Neutrophil (primary cell): ENCODE results near the gene FOXJ1.
A peak's percentile ranks its signal among the peaks of the same experiment; 100 is the strongest.

Source experiments
- H3K27ac ChIP-seq: fragments of 200-600 bp; sonication (generic); 2 replicates; pipeline ENCODE4 v1.5.1; 2016; ENCODE audit warnings: mild to moderate bottlenecking, moderate library complexity
- H3K27me3 ChIP-seq: fragments of 200-600 bp; sonication (generic); 2 replicates; pipeline ENCODE4 v1.6.0; 2016; ENCODE audit warnings: mild to moderate bottlenecking
- H3K36me3 ChIP-seq: fragments of 200-600 bp; sonication (generic); 2 replicates; pipeline ENCODE4 v1.5.1; 2017
- H3K4me1 ChIP-seq, 2 experiments: fragments of 200-600 bp in 1 of 2; sonication (generic) in 1 of 2; 1 replicate in 1 of 2; 2 replicates in 1 of 2; pipeline versions ENCODE4 v1.5.1 to v1.6.1; 2013 to 2016; ENCODE audit warnings: low read depth in 1 of 2, low read length in 1 of 2, mild to moderate bottlenecking in 1 of 2, moderate library complexity in 1 of 2; ENCODE audit not compliant: control insufficient read depth in 1 of 2, insufficient read depth in 1 of 2
- H3K4me3 ChIP-seq, 2 experiments: fragments of 200-600 bp in 1 of 2; sonication (generic) in 1 of 2; 1 replicate in 1 of 2; 2 replicates in 1 of 2; pipeline ENCODE4 v1.5.1; 2013 to 2016; ENCODE audit warnings: low read depth in 1 of 2, low read length in 1 of 2, mild to moderate bottlenecking in 1 of 2, moderate library complexity in 1 of 2
- H3K9me3 ChIP-seq: fragments of 200-600 bp; sonication (generic); 2 replicates; pipeline ENCODE4 v1.5.1; 2016
- CTCF ChIP-seq: fragments of 200-600 bp; sonication (generic); IDR thresholded peaks from 2 replicates; pipeline ENCODE4 v1.5.1; 2016; ENCODE audit warnings: antibody characterized with exemption

FOXJ1 gene

GRCh38 chr17:76145231-76146052 lies 4.4 kb upstream of the FOXJ1 start:
- no peak for TF ChIP-seq CTCF
- Histone ChIP-seq H3K4me1 (peaks cover 37 to 42% of the 10 kb centered on the region in 2 experiments), H3K27me3 (peaks cover 28% of the 10 kb centered on the region), H3K4me3 (peak overlapping the region in 1 of 2 experiments; percentile 4), H3K9me3 (no peaks in the 10 kb centered on the region), H3K27ac (peak overlapping the region; percentile 2), H3K36me3 (no peaks in the 10 kb centered on the region)

- no peak overlapping the region for H3K27ac ChIP-seq
- peaks cover 45 to 49% of the 10 kb centered on the region in 2 experiments for H3K4me1 ChIP-seq
- H3K36me3 ChIP-seq = no peaks in the 10 kb centered on the region
- peaks cover 57% of the 10 kb centered on the region for H3K27me3 ChIP-seq
- no peak overlapping the region for H3K4me3 ChIP-seq
- no peaks in the 10 kb centered on the region for H3K9me3 ChIP-seq
- no peak for TF ChIP-seq CTCF
Measured at GRCh38 chr17:76142585-76143041, 1.6 kb upstream of the FOXJ1 start.

GRCh38 chr17:76142039-76142584 lies 1.1 kb upstream of the FOXJ1 start:
- no peak overlapping the region for H3K27ac ChIP-seq
- H3K36me3 ChIP-seq = no peaks in the 10 kb centered on the region
- no peaks in the 10 kb centered on the region for H3K9me3 ChIP-seq
- no peak overlapping the region for H3K4me3 ChIP-seq
- no peak for TF ChIP-seq CTCF
- peaks cover 45 to 49% of the 10 kb centered on the region in 2 experiments for H3K4me1 ChIP-seq
- peaks cover 62% of the 10 kb centered on the region for H3K27me3 ChIP-seq

GRCh38 chr17:76140661-76141211 lies 309 bp downstream of the FOXJ1 start:
- Histone ChIP-seq H3K4me1 (peaks cover 40 to 44% of the 10 kb centered on the region in 2 experiments), H3K27ac (no peak overlapping the region), H3K9me3 (no peaks in the 10 kb centered on the region), H3K27me3 (peaks cover 66% of the 10 kb centered on the region), H3K36me3 (no peaks in the 10 kb centered on the region), H3K4me3 (peak overlapping the region; percentile 60 to 67)
- TF ChIP-seq CTCF = no peak

- no peaks in the 10 kb centered on the region for H3K9me3 ChIP-seq
- H3K27ac ChIP-seq = no peak overlapping the region
- H3K4me3 ChIP-seq = peak overlapping the region in 1 of 2 experiments; percentile 3
- no peak for TF ChIP-seq CTCF
- H3K27me3 ChIP-seq = peaks cover 66% of the 10 kb centered on the region
- peaks cover 33 to 37% of the 10 kb centered on the region in 2 experiments for H3K4me1 ChIP-seq
- H3K36me3 ChIP-seq = no peaks in the 10 kb centered on the region
Measured at GRCh38 chr17:76139801-76140660, 1.0 kb downstream of the FOXJ1 start.
